Measurements from ENCODE around the gene KRTAP3-2.

GRCh38 chr17:41049110-41049509, 49.4 kb upstream of the KRTAP3-2 start:
- no peak for TF ChIP-seq CTCF (IDR thresholded peaks at IDR 0.05)
- TF ChIP-seq POLR2AphosphoS5 (IDR thresholded peaks at IDR 0.05) = no peak
